DMS153 treated with DMSO at 0.1 percent for 48 hours (cell line): ENCODE results near the gene TAS2R13.

ENCODE experiments used
- DNase-seq: peaks from one replicate; lab custom pipeline; 2025; ENCODE audit not compliant: unreplicated experiment; lab: John Stamatoyannopoulos, UW

TAS2R13 gene

GRCh38 chr12:10873378-10873777 lies 36.0 kb downstream of the TAS2R13 start:
- DNase-seq = no peak

- no peak for DNase-seq
These were observed 42.0 kb downstream of the TAS2R13 start for GRCh38 chr12:10867381-10867780.

DNA sequence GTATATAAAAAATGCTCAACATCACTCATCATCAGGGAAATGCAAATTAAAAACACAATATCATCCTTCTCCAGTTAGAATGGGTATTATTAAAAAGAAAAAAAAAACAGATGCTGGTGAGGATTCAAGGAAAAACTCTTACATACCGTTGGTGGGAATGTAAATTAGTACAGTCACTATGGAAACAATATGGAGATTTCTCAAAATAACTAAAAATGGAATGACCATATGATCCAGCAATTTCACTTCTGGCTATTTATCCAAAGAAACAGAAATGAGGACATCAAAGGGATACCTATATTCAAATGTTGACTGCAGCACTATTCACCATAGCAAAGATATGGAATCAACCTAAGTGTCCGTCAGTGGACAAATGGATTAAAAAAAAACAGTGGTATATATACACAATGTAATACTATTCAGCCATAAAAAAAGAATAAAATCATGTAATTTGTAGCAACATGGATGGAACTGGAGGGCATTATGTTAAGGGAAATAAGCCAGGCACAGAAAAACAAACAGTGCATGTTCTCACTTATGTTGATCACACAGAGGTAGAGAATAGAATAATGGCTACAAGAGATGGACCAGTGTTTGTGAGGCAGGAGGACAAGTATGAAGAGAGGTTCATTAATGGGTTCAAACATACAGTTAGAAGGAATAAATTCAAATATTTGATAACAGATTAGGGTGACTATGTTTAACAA lies 45.7 kb downstream of the TAS2R13 start:
- DNase-seq = no peak

GRCh38 chr12:10861366-10861765 lies 48.0 kb downstream of the TAS2R13 start:
- DNase-seq = no peak
